Astrocyte of the cerebellum (primary cell): Measurements from ENCODE around the gene CAMTA1.

Source experiments
- DNase-seq: peaks from one replicate; pipeline ENCODE4 v3.0.0-alpha.2; 2011; ENCODE audit warnings: low read depth
- H3K4me3 ChIP-seq: 2 replicates; pipeline ENCODE4 v1.5.1; 2011; ENCODE audit warnings: mild to moderate bottlenecking, low read depth, low read length, moderate library complexity
- in situ Hi-C: cut with HindIII; loops from 2 replicates; pipeline ENCODE4 v1.10.0; 2017; ENCODE audit warnings: low sequenced_read_pairs
- TF ChIP-seq, protein P1 (sequence below): IDR thresholded peaks from 2 replicates; pipeline ENCODE4 v1.5.1; 2012; ENCODE audit warnings: low read length, low read depth, moderate library complexity, mild to moderate bottlenecking; ENCODE audit errors: missing control alignments

Gene CAMTA1

DNA sequence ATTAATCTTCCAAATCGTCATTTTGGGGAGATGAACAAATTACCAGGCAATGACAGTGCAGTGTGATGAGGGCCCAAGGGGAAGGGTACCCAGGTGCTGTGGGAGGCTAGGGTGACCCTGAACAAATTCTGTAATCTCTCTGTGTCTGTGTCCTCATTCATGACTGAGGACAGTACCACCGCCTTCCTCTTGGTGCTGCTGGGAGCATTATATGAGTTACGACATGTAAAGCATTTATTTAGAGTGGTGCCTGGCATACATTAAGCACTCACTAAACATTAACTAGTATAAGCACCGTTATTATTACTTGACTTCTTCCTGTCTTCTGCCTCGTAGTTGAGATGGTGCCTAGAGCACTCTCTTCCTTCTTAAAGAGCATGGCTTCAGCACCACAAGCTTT is 517.6 kb downstream of the CAMTA1 start:
- in situ Hi-C loops: loop anchor here (5.0 kb wide), 1 partner anchor 94 kb away; no protein-coding TSS in a partner anchor
- no peak overlapping the region for H3K4me3 ChIP-seq
- TF ChIP-seq, protein P1, sequence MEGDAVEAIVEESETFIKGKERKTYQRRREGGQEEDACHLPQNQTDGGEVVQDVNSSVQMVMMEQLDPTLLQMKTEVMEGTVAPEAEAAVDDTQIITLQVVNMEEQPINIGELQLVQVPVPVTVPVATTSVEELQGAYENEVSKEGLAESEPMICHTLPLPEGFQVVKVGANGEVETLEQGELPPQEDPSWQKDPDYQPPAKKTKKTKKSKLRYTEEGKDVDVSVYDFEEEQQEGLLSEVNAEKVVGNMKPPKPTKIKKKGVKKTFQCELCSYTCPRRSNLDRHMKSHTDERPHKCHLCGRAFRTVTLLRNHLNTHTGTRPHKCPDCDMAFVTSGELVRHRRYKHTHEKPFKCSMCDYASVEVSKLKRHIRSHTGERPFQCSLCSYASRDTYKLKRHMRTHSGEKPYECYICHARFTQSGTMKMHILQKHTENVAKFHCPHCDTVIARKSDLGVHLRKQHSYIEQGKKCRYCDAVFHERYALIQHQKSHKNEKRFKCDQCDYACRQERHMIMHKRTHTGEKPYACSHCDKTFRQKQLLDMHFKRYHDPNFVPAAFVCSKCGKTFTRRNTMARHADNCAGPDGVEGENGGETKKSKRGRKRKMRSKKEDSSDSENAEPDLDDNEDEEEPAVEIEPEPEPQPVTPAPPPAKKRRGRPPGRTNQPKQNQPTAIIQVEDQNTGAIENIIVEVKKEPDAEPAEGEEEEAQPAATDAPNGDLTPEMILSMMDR: peak; percentile 5
- no peak for DNase-seq

DNA sequence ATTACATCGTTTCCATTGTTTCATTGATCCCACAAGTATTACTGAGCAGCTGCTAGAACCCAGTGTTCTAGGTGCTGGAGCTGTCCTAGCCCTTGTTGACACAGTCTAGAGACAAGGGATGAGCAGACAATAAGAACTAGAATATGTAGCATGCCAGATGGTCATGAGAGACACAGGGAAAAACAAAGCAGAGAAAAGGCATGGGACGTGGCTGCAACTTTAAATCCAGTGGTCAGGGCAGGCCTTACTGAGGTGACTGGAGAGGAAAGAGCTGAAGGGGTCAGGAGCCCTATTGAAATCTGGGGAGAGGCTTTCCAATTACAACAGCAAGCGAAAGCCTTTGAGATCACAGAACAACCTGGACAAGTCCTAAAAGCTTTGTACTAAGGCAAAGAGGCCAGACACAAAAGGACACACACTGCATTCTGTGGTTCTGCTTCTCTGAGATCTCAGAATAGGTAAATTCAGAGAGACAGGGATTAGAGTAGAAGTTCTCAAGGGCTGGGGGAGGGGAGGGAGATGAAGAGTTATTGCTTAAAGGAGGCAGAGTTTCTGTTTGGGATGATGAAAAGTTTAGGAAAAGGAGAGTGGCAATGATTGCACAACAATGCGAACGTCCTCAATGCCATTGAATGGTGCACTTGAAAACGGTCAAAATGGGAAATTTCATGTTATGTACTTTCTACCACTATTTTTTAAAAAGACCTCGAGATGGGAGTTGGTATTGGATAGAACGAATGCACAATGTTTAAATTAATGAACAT is 518.5 kb downstream of the CAMTA1 start:
- in situ Hi-C loops: loop anchor here (5.0 kb wide), 1 partner anchor 94 kb away; no protein-coding TSS in a partner anchor
- no peak overlapping the region for H3K4me3 ChIP-seq
- TF ChIP-seq, protein P1: no peak

DNA sequence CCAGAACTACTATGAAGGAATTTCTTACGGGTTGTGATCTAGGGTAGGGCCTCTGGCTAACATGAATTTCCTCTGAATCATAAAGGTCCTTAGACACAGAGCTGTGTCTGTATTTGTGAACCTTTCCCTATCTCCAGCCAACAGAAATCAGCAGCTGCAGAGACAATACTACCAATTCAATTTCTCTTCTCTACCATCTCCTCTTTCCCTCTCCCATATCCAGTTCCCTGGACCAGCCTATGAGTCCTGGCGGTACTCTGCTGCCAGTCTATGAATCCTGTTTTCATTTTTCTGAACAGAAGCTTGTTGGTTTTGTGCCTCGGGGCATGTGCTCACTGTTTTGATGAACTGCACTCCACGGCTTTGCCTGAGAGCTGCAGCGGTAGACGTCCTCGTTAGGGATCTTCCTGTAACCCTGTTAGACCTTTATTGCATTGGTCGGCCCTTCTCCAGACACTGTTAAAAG is 527.9 kb downstream of the CAMTA1 start:
- in situ Hi-C loops: no loop called here
- DNase-seq: no peak
- no peak overlapping the region for H3K4me3 ChIP-seq
- TF ChIP-seq, protein P1: no peak

More for the DNA sequence above, 518.5 kb downstream of the CAMTA1 start:
- no peak for DNase-seq

DNA sequence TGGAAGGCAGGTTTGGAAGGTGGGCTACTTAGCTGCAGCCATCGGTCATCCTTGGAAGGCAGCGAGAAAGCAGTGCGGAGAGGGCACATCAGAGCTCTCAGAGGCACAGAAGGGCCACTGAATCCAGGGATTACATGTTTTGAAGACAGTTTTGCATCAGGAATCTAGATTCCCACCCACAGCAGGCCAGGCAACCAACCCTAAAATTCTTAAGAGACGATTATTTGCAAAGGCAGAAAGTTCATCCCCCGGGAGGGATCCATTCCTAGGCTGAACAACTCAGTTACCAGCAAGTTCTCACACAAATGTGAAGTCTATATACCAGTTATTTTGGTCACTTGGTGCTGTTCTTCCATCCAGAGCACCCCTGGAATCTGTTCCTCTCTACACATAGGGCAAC is 528.6 kb downstream of the CAMTA1 start:
- DNase-seq: no peak
- no peak overlapping the region for H3K4me3 ChIP-seq
- in situ Hi-C loops: no loop called here
- TF ChIP-seq, protein P1: no peak

DNA sequence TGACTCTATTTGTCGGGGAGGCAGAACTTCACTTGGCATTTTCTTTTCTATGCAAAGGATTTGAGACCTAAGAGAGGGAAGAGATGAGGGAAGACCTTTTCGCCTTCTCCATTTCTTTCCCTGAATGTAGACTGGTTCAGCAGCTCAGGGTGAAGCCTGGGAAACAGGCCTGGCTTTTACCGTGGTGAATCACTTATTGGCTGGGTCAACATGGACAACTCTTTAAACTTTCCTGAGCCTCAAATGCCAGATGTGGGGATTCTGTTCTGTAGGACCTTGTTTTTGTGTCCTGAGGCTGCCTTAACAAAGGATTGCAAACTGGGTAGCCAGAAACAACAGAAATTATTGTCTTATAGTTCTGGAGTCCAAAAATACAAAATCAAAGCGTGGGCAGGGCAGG is 530.1 kb downstream of the CAMTA1 start:
- no peak overlapping the region for H3K4me3 ChIP-seq
- in situ Hi-C loops: no loop called here
- TF ChIP-seq, protein P1: no peak
- no peak for DNase-seq

DNA sequence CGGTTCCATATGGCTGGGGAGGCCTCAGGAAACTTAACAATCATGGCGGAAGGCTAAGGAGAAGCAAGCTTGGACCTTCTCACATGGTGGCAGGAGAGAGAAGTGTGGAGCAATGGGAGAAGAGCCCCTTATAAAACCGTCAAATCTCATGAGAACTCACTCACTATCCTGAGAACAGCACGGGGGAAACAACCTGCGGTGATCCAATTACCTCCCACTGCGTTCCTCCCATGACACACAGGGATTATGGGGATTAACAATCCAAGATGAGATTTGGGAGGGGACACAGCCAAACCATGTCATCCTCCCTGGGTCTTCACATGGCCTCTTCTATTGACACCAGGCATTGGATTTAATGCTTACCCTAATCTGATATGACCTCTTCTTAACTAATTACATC is 530.7 kb downstream of the CAMTA1 start:
- in situ Hi-C loops: no loop called here
- no peak for DNase-seq
- H3K4me3 ChIP-seq: no peak overlapping the region
- TF ChIP-seq, protein P1: no peak
